ENCODE measurements around the gene GRIK3.

GRIK3 gene

DNA sequence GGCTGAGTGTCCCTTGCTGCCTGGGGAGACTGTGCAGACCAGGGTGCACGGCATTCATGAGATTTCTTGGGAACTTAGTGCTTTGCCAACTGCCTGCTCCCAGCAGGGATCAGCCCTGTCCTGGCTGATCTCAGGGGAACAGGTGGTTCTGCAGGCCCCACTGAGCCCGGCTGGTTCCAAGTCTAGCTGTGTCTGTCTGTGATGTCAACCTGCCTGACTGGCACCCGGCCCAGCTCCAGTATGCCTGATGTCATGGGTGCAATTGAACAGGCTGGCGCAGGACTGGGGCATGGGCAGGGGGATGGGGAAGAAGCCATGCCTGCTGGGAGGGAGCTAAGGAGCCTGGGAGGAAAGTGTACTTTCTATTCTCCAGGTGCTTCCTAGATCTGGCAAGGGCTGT is 227.1 kb downstream of the GRIK3 start:
- DNase-seq = no peak

DNA sequence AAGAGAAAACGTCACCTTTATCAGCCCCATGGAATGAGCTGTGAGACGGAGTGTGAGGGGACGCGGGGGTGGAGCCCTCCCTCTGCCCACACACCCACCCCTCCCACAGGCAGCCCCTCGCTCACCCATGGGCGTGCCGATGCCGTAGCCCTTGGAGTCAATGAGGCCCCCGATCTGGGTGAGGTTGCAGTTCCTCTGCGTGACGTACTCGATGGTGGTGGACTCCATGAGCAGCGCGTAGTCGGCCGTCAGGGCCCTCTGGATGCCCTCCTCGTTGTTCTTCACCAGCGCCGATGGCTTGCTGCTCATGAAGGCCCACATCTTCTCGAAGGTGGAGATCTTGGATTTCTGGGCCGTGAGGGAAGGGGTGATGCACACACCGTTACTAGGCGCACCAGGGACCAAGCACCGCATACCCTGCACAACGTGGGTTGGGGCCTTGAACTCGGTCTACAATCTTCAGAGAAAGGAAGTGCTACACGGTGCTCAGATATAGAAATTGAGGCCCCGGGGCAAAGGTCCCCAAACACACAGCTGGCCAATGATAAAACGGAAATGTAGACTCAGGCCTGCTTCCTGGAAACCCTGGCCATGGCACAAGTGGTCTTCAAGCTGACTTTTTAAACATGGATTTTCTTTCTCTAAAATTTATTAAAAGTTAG is 228.2 kb downstream of the GRIK3 start:
- no peak for DNase-seq

DNA sequence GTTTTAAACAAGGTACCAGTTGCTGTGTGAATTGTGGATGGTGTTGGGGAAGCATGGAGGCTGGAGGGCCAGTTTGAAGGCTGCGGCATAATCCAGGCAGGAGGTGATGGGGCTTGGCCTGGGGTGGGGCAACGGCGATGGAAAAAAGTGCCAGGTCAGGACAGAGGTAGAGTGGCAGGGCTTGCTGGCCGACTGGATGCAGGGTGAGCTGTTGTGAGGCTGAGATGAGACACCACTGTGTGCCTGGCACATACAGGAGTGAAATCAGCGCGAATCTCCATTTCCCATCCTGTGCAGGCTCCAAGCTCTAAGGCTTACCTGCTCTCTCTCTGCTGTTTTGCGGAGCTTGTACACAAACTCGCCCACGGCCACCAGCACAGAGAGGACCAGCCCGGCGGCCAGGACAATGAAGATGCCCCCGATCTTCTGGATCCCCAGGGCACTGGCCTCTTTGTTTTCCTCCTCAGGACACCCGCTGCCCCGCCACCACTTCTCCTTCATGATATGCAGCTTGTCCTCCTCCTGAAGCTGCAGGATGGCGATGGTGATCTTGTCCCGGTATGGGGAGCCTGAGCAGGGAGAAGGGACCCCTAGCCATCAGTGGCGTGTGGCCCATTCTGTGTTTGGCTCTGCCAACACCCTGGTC is 229.5 kb downstream of the GRIK3 start:
- no peak for DNase-seq

DNA sequence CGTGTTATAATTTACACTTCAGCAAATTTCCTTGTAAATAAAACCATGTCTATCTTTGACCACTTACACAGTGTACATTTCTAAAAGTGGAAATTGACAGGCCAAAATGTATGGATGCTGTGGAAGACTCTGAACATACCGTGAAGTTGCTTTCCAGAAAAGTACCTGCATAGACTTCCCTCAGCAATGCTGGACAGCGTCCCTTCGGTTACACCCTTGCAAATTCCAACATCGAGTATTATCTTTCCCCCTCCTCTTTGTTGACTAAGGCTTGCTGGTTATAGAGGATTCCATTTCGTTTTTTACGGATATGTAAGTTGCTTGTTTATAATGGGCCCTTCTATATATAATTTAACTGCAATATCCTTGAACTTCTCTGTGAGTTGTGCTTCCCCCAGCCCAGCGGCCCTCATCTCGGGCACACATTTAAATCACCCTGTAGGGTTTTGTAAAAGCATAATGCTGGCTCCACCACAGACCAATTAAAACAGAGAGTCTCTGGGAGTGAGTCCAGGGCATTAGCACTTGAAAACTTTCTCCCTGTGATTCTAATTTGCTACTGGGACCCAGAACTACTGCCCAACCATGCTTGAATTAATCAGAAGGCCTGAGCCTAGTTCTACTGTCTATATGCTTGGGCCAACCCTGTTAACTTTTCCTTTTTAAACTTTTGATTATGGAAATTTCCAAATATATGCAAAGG is 230.3 kb downstream of the GRIK3 start:
- DNase-seq = no peak

DNA sequence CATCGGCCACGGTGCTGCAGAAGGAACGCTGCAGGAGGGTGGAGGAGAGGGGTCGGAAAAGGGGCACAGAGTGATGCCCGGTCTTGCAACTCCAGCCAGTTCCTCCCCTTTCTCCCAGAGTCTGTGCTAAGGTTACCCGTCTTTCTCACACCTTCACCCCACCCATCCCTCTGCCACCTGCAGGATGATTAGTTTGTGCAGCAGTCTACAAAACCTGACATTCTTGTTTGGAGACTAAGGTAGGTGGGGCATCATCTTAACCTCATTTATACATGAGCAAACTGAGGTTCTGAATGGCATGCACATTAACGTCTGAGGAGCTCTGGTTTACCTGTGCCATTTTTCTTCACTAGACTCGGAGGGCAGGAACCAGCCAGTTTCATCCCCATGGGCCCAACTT is 232.3 kb downstream of the GRIK3 start:
- no peak for DNase-seq

DNA sequence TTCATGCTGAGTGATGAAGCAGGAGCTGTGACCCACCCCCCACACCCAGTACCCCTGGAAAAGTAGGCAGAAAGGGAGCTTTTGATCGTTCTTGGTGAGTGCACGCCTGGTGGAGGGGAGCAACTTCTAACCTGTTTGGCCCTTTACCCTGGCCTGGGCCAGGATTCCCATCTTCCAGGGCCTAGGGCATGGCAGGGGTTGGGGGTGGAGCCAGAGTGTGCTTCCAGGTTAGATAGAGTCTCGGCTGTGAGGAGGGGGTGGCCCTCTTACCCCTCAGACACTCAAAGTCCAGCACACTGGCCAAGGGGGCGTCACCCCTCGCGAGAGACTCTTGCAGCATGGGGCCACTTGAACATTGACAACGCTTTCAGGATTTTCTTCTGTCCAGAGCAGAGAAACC is 236.6 kb downstream of the GRIK3 start:
- no peak for DNase-seq

DNA sequence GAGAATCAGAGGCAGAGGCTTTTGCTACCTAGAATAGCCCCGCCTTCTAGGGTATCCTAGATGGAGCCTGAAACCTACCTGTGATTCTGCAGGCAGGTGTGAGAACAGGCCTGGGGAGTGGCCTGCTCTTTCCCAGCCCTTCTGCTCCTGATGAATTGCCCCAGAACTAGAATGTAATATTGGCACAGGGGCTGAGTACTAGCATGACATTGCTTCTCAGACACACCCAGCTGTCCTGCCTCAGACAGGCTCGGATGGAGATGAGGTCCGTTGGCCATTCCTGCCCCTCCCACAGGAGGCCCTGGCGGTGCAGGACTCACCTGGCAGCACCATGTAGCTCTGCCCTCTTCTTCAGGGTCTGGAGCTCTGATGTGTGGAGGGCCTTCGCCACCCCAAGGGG is 237.6 kb downstream of the GRIK3 start:
- no peak for DNase-seq

DNA sequence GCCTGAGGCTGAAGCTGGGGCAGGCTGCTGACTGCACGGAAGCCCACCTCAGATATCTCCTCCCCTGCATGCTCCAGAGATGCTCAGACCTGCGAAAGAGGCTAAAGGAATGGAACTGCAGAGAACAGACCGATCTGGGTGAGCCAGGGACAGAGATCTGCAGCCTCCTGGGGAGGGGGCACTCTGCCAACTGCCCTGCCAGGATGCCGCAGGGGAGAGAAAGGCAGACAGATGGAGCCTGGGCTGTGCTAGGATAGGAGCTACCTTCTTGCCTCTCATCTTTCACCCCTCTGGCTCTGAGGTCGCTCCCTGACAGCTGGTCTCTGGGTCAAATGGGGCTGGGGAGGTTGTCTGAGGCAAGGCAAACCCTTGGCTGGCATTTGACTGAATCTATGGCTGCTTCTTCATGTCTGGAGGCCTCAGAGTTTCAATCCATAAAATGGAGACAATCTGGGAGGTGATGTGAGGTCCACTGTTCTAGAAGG is 238.2 kb downstream of the GRIK3 start:
- no peak for DNase-seq

DNA sequence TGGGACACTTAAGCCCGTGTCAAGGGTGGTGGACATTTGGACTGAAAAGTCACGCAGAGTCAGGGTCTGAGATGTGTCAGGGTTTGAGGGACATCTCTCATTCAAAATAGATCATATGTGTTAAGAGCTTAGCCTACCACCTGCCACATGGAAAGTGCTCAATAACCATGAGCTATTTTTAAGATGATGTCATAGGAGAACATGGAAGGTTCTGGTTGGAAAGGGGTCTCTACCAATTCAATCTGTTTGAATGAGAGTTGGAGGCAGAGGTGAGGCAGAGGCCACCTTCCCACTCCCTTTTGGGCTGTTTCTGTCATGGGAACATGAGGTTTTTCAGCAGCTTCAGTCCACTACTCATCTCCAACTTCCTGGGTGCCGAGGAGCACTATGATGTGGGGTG is 239.9 kb downstream of the GRIK3 start:
- DNase-seq = no peak

DNA sequence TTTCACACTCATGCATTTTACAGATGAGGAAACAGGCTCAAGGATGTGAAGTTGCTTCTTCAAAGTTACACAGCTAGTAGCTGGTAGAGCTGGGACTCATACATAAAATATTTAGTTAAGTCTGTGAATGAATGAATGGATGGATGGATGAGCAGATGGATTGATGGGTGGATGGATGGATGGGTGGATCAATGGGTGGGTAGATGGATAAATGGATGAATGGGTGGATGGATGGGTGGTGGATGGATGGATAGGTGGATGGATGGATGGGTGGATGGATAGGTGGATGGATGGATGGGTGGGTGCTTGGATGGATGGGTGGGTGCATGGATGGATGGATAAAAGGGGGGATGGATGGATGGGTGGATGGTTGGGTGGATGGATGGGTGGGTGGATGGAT is 240.9 kb downstream of the GRIK3 start:
- DNase-seq = no peak

DNA sequence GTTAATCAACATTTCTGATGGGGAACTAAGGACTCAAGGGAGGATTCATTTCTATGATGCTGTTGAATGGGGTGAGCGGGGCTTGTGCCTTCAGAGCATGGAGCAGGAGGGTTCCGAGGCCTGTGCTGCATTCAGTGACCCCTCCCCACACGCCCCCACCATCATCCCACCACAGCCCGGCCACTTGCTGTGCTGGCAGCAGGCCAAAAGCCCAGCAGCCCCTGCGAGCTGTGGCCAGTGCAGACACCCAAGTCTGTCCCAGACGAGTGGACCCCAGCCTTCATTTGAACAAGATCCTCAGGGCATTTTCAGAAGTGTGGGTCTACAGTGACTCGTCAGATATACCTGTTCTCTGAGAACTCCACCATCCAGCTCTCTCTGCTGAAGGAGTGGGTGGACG is 242.0 kb downstream of the GRIK3 start:
- DNase-seq = no peak

DNA sequence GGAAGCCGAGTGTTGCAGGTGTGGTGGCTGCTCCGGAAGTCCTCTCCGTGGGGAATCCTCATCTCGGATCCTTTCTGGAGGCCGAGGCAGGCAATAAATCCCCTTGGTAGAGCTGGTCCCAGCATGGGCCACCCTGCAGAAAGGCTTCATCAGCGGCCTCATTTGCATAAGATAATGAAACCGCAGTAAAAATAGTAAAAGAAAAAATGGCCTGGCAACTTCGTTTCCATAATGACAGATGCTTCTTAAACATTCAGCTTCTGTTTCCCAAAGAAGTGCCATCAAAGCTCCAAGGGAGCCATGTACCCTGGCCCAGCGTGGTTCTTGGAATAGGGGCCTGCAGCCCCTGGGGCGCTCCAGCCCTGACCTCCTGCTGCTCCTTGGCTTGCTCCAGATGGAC is 244.1 kb downstream of the GRIK3 start:
- no peak for DNase-seq

DNA sequence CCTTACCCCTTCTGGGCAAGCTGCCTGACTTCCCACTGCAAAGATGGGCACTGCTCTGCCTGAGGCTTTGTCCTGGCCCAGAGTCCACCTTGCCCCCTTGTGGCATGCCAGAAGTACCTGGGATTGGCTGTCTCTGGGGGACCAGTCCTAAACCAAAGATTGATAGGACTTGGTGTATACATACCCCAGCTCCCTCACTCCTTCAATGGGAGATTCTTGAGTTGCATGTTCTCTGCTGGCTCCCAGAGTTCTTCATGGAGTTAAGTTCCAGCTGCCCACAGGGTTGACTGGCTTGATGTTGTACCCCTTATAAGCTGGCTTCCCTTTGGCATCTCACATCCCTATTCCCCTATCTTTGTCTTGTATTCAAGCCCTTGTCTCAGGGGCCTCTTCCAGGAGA is 244.8 kb downstream of the GRIK3 start:
- no peak for DNase-seq

DNA sequence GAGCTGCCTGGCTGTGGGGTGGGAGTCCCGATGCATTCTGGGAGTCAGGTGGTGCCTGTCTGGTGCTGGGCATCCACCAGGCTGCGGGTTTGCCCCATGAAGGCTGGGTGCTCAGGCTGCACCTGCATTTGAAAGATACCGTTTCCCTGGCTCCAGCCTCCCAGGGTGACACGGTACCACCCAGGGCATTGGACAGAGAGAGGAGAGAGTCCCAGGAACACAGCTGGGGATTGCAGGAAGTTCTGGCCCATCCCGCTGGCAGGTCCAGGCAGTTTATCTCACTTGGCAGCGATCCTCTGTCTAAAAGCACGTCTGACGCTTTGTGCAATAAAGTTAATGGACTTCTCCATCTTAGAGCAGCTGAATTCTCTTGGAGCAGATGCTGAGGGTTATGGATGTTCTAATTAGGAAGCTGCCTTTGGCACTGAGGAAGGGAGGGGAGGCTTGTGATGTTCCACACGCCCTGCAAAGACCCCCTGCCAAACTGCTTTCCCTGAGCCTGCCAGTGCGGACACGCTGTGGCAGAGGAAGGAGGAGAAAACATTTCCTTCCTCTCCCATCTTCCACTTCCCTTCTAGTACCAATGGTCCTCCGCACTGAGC is 246.9 kb downstream of the GRIK3 start:
- no peak for DNase-seq

DNA sequence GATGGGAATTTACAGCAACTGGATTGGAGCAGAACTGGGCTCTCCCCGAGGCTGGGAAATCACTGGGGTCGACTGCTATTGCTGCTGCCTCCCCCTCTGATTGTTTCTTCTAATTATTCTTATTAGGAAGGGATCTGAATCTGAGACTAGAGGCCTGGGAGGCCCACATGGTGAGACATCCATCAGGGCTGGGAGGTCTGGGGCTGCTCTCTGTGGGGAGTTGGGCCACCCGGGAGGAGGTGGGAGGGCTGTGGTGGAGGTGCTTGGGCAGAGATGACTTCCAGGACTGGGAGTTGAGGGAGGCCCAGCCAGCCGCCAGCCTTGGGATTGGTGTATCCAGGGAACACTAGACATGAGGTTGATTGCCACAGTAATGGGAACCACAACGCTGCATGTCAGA is 247.9 kb downstream of the GRIK3 start:
- DNase-seq = no peak

DNA sequence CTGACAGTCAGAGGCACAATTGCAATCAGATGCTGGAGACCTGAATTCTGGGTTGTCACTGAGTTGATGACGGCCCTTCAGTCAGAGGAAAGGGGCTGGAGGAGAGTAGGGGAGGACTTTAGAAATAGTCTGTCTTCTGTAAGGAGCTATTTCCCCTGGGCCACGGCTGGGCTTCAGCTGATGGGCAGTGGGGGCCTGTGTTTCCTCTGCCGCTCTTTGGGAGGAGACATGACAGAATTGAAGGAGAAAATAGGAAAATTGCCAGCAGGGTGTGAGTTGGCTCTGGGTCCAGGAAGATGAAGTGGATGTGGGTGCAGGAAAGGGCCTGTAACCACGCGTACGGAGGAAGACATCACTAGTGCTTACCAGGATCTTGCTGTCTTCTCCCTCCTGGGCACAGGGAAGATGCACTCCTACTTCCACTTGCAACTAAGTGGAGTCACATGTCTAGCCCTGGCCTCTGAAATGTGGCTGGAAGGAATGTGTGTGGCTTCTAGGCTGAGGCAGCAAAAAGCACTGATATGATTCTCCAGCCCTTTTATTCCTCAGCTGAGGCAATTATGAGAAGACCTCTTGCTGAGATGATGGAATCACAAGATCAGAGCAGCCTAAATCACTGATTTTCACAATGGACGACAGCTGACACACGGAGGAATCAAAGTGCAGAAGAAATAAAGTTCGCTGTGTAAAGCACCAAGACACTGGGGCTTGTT is 250.0 kb downstream of the GRIK3 start:
- DNase-seq = no peak

DNA sequence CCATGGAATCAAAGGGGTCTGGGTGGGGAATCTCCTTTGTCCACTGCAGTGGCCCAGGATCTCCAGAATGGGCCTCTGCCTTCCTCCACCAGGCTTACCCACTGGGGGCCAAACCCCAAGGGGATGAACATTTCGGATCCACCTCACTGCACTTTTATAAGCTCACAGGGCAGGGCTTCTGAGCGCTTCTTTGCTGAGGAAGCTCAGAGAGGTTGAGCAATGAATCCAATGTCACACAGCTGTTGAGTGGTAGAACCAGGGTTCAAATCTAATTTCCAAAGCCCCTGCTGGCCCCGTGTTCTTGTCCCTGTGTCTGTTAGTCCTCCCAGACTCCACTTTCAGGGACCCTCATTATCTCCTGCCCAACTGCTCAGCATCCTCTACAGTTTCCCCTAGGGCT is 250.8 kb downstream of the GRIK3 start:
- DNase-seq = no peak

DNA sequence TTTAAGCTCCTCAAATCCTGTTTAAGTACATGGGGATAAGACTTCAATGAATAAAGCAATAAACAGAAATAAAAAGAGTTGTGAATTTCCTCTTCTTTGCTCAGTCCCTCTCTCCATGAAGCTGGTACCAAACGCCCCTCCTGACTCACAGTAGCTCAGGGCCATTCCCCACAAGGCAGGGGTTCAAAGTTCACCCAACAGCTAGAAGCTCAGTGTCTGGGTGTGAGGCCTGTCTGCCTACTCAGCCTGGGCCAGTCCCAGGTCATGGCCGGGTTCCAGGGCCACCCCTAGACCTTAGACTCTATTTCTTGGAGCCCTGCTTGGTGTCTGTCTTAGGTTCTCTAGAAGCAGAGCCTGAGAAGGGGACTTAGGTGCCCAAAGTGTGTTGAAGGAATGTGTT is 251.5 kb downstream of the GRIK3 start:
- DNase-seq = no peak

DNA sequence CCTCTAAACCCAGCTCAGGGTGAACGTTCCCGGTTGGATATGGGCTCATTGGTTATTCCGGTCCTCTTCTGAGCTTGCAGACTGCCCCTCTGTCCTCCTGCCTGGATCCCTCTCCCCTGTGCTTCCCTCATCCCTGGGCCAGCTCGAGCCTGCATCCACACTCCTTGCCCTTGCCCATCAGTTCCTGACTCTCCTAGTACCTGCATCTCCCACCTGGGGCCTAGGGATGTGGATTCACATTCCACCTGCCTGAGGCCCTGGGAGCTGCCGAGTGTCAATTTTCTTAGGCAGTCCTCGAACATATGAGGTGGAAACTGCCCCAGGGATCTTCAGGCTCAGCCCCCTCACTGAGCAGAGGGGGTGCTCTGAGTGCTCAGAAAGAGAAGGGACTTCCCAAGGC is 252.2 kb downstream of the GRIK3 start:
- no peak for DNase-seq

DNA sequence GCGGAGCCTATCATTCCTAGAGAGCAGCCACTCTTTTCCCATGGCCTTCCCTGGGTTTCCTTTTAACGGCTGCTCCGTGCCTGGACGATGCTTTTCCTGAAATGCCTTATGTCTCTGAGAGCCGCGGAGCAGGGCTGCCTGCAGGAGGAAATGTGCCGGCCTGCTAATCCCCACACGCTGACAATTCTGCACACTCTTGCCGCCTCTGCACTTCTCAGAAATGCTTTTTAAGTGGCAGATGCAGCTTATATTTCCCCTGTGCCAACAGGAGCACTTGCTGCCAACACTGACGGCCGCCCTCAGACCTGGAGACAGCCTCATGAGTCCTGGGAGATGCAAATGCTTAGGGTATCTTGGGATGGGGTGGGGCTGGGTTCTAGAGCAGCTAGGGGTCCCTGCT is 253.2 kb downstream of the GRIK3 start:
- DNase-seq = no peak

DNA sequence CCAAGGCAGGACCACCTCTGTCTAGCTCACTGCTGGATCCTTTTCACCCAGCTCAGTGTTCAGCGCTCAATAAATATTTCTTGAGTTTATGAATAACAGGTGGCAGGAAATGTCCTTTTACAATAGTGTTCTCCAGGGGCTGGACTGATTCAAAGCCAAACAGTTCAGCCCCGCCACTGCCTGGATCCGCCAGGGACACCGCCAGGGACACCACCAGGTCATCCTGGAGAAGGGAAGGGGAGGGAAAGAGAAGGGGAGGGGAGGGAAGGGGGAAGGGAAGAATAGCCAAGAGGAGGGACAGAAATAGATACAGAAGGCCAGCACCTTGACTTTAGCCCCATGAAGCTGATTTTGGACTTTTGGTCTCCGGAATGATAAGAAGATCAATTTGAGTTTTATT is 255.6 kb downstream of the GRIK3 start:
- DNase-seq = no peak

DNA sequence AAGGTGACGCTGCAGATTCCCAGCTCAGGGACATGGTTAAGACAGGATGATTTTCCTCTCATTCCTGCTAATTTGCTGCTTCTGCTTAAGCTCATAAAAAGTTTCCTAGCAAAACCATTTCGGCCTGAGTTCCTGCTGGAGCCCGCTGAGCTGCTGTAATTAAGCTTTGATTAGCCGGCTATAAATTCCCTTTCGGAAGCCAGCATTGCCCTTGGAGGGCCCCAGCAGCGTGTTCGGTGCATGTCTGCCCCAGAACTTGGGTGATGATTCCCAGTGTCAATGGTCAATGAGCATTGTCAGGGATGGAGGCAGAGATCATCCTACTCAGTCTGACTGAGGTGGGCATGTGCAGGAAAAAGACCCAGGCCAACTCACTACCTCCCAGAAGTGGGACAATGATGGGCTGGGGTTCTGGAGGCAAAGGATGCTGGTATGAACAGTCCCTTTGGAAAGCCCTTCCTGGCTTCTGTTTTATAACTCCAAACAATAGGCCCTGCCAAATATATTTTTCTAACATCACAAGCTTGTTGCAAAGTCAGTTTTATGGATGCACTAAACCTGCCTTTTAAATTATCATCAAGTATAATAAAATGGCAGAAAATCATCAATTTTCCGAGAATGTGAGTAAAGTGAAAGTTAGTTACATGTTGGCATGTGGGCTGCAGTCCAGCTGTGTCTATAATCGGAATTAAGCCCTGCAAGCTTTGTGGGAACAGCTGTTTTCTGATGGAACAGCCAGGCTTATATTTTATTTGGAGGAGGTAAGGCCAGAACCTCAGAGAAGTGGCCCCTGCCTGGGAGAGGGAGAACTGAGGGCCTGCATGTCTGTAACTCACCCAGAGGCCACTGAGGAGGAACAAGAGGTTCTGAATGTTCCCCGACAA is 257.1 kb downstream of the GRIK3 start:
- no peak for DNase-seq

All from activated T-cell treated with anti-CD3 and anti-CD28 coated beads for 4 hours (primary cell).